GM21381 (cell line): ENCODE measurements around the gene PPP1R2.
A peak's percentile ranks its signal among the peaks of the same experiment; 100 is the strongest.
"Not testable (repeated sequence)": the region's sequence is repeated elsewhere in the genome, so short reads cannot be mapped to it uniquely, and the experiment has no call there.

ENCODE experiments used
- ATAC-seq: cut with Tn5 transposase; IDR thresholded peaks from one replicate; pipeline ENCODE4 v1.9.1; 2021; ENCODE audit warnings: mild to moderate bottlenecking, moderate library complexity; ENCODE audit not compliant: unreplicated experiment

PPP1R2 gene

DNA sequence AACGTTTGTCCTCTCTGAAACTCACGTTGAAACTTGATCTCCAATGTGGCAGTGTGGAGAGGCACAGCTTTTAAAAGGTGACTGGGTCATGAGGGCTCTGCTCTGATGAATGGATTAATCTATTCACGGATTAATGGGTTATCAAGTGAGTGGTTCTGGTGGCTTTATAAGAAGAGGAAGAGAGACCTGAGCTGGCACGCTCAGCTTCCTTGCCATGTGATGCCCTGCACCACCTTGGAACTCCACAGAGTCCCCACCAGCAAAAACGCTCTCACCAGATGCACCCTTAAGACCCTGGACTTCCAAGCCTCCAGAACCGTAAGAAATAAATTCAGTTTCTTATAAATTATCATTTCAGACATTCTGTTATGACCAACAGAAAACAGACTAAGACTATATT, 2.6 kb downstream of the PPP1R2 start:
- no peak for ATAC-seq

GRCh38 chr3:195540027-195540426, 3.1 kb downstream of the PPP1R2 start:
- no peak for ATAC-seq

DNA sequence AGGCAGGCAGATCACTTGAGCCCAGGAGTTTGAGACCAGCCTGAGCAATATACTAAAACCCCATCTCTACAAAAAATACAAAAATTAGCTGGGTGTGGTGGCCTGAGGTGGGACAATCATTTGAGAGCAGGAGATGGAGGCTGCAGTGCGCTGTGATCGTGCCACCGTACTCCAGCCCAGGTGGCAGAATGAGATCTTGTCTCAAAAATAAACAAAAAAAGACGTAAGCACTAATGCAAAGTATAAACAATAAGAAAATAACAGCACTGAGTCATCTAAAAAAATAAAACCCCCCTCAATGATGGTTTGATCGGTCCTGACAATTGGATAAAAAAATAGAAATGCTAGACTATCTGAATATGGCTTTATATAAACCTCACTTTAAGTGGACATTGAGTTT, 3.6 kb downstream of the PPP1R2 start:
- ATAC-seq: no peak

- peak; percentile 48 for ATAC-seq
Measured at GRCh38 chr3:195537995-195538394, 5.1 kb downstream of the PPP1R2 start.

DNA sequence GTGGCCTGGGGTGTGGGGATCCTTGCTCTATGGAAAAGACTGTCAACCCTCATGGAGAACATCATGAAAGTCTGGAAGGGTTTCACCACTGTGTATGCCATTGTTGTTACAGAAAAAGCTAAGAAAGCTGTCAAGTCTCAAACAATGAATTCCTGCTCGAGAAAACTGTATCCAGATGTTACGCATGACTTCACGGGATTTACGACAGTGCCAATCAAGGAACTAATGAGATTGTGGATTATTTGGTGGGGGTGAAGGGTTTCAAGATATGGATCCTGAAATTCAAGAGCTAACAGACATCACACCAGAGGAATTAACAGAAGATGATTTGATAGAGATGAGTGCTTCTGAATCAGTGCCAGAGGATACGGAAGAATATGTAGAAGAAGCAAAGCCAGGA, 7.8 kb downstream of the PPP1R2 start:
- ATAC-seq: no peak

DNA sequence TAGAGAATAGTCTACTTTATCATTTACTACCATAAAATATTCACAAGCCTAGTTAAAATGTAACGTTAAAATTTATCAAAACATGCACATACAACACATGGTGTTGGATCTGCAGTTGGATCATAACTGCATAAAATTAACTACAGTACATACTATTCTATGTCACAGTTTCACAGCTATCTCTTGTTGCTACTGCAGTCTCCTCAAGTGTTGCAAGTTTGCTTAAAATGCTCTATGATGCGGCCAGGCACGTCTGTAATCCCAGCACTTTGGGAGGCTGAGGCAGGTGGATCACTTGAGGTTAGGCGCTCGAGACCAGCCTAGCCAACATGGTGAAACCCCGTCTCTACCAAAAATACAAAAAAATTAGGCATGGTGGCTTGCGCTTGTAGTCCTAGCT, 10.3 kb downstream of the PPP1R2 start:
- no peak for ATAC-seq

- ATAC-seq: no peak
Measured at GRCh38 chr3:195532345-195532744, 10.8 kb downstream of the PPP1R2 start.

- no peak for ATAC-seq
Measured at GRCh38 chr3:195531683-195532082, 11.4 kb downstream of the PPP1R2 start.

DNA sequence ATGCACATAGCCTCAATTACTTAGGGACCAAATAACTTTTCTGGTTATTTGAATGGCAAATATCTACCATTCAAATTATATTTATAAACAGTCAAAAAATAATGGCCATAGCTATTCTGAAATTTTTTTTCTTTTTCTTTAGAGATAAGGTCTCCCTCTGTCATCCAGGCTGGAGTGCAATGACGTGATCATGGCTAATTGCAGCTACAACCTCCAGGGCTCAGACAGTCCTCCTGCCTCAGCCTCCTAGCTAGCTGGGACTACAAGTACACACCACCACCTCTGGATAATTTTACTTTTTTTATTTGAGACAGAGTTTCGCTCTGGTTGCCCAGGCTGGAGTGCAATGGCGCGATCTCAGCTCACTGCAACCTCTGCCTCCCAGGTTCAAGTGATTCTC, 16.6 kb downstream of the PPP1R2 start:
- no peak for ATAC-seq

DNA sequence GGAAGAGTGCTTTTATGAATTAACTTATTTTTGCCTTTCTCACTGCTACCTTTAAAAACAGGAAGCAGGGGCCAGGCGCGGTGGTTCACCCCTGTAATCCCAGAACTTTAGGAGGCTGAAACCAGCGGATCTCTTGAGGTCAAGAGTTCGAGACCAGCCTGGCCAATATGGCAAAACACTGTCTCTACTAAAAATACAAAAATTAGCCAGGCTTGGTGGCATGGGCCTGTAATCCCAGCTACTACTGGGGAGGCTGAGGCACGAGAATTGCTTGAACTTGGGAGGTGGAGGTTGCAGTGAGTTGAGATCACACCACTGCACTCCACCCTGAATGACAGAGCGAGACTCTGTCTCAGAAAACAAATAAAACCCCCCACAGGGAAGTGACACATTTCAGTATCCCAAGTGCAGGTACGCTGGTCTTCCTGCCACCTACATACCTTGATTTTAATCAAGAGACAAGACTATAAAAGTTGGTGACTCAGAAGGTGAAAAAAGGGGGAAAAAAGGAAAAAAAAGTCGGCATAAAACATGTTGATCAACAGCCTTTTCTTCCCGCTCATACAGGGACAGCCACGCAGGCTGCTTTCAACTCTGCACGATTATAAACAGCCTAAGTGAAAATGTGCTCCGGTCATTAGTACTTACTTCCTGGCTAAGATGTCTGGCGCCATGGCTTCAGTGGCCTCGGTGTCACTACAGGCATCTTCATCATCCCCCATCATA, 18.8 kb downstream of the PPP1R2 start:
- no peak for ATAC-seq

- ATAC-seq: no peak
Measured at GRCh38 chr3:195522254-195523023, 20.7 kb downstream of the PPP1R2 start.

- no peak for ATAC-seq
Measured at GRCh38 chr3:195517030-195517429, 26.1 kb downstream of the PPP1R2 start.

DNA sequence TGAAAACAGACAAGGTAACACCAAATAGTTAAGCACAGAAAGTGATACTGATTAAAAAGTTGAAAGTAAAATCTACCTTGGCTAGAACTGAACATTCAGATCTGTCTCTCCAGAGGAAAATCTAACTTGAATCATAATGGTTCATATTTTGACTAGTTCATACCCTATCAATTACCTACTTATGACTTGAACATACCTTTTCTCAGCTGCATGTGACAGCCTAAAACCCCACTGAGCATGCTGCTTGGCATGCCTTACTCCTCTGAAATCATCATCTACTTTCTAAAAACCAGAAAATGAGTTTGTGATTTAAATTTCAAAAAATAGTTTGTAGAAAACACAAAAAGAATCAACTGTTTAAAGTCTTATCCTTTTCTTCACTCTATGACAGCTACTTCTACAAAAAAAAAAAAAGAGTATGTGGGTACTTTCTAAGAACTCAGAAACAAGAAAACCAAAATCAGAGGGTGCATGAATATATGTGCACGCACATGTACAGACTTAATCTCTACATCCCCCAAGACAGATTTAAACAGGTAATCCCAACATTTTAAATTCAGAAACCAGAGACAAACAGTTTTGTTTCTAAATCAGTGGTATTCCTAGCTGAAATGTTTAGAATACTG, 28.4 kb downstream of the PPP1R2 start:
- not testable (repeated sequence) for ATAC-seq

DNA sequence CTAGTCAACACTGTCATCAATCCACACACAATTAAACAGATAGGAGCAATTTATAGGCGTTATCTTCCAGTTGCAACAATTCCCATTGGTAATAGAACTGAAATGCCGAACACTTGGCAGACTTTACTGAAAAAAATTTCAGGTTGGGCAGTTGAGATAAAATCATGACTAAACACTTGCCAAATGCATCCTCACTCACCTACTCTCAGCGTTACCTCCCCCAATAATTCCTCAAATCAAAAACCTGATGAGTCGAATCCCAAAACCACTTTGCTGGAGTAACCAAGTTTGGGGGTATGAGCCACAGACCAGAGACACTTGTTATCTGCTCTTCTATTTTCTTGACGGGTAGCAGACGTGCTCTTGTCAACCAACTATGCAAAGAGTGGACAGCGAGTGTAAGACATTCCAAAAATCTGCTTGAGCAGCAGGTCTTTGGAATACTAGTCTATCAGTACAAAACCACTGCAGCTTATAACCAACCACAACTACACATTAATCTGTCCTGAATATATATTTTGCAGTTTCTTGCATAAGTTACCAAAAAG, 30.3 kb downstream of the PPP1R2 start:
- ATAC-seq: no peak

DNA sequence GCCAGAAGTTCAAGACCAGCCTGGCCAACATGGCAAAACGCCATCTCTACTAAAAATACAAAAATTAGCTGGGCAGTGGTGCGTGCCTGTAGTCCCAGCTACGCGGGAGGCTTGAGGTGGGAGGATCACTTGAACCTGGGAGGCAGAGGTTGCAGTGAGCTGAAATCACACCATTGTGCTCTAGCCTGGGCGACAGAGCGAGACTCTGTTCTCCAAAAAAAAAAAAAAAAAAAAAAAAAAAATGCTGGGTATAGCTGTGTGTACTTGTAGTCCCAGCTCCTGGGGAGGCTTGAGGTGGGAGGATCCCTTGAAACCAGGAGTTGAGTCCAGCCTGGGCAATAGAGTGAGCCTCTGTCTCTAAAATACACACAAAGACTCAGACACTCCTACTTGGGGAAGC, 32.0 kb downstream of the PPP1R2 start:
- ATAC-seq: no peak

DNA sequence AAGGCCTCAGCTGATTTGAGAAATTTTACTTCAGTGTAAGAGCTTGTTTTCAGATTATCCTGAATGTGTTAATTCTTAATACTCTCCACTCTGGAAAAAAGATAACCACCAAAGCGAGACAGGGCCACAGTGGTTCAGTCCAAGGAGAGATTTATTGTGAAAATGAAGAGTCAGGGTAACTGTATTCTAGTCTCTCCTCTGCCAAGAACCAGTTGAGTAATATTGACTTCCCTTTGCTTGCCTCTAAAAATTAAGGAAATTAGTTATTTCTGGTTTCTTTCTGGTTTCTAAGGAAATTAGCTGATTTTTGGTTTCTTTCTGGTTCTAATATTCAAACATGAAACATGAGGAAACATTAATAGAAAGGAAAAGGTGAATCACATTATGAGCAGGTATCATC, 34.9 kb downstream of the PPP1R2 start:
- no peak for ATAC-seq

DNA sequence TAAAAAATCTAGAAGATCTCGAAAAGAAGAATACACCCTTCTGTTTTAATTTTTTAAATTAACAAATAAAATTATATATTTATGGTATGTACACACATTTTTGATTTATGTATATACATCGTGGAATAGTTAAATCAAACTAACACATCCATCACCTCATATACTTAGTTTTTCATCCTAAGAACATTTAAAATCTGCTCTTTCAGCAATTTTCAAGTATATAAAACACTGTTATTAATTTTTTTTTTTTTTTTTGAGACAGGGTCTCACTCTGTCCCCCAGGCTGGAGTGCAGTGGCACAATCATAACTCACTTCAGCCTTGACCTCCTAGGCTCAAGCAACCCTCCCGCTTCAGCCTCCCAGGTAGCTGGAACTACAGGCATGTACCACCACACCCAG, 67.5 kb downstream of the PPP1R2 start:
- ATAC-seq: no peak

- ATAC-seq: not testable (repeated sequence)
Measured at GRCh38 chr3:195475116-195475515, 68.0 kb downstream of the PPP1R2 start.

DNA sequence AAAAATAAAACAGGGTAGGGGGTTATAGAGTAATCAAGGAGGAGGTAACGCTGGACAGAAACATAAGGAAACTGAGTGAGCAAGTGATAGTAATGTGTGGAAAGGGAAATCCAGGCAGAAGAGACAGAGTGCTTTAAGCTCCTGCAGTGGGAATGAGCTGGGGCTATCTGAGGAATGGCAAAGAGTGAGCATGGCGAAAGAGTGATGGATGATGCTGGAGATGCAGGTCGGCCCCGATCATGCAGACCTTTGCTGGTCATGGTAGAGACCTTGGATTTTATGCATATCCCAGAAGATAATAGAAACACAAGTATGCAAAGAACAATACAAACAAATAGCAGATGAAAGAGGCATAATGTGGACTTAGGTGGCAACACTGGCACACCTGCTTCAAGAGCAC, 74.3 kb downstream of the PPP1R2 start:
- ATAC-seq: no peak

DNA sequence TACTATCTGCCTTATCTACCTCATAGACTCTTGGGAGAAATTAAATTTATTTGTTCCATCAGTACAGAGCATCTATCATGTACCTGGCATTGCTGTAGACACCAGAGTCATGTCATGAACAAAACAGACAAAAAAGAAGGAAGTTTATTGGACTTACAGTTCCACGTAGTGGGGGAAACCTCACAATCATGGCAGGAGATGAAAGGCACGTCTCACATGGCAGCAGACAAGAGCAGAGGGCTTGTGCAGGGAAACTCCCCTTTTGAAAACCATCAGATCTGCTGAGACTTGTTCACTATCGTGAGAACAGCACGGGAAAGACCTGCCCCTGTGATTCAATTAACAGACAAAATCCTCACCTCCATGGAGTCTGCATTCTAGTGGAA, 74.7 kb downstream of the PPP1R2 start:
- no peak for ATAC-seq

DNA sequence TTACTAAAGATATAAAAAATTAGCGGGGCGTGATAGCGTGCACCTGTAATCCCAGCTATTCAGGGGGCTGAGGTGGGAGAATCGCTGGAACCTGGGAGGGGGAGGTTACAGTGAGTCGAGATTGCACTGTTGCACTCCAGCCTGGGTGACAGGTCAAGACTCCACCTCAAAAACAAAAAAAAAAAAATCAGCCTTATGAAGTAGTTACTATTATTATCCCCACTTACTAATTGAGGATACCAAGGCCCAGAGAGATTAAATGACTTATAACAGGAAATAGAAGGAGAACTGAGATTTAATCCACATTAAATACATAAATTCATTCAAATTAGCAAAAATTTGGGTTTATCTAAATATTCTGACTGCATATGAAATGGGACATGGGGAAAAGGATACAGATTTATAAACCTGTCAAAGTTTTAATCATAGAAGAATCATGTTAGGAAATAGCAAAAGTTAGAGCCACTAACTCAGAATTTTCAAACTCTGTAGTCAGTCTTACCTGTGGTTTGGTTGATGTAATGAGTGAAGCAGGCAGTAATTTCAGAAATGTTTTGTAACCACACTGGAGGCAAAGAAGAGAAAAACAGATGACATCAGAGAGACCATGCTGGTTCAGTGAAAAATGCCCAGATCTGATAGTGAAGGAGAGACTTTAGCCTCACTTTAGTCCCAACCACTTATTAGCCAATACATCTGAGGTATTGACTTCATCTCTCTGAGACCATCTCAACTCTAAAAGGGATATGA, 75.3 kb downstream of the PPP1R2 start:
- ATAC-seq: no peak
